Inflammatory macrophage treated with lipopolysaccharide for 1 hour (primary cell): Measurements from ENCODE around the gene GYPC.
"Not testable (repeated sequence)": the region's sequence is repeated elsewhere in the genome, so short reads cannot be mapped to it uniquely, and the experiment has no call there.

Experiments used
- DNase-seq, 2 donors: peaks; one replicate each; pipeline ENCODE4 v3.0.0-alpha.2; 2020 to 2022

Gene GYPC

GRCh38 chr2:126655500-126656430 lies at the start of gene GYPC:
Gene GYPC (plus strand): TSS chr2:126656158. CDS start chr2:126656264, 106 bp downstream.
- DNase-seq = peak; percentile 96 to 99

- no peak for DNase-seq
Observed at GRCh38 chr2:126614524-126615227, 41.3 kb upstream of the GYPC start.

- no peak for DNase-seq
Observed at GRCh38 chr2:126616606-126617069, 39.3 kb upstream of the GYPC start.

- no peak for DNase-seq
Observed at GRCh38 chr2:126620302-126620701, 35.7 kb upstream of the GYPC start.

GRCh38 chr2:126623000-126623399 lies 33.0 kb upstream of the GYPC start:
- DNase-seq = no peak

GRCh38 chr2:126627643-126628042 lies 28.3 kb upstream of the GYPC start:
- no peak for DNase-seq

- DNase-seq = peak in 1 of 2 donors; percentile 25
Observed at GRCh38 chr2:126634273-126634861, 21.6 kb upstream of the GYPC start.

GRCh38 chr2:126635281-126635680 lies 20.7 kb upstream of the GYPC start:
- DNase-seq = no peak

GRCh38 chr2:126635736-126636135 lies 20.2 kb upstream of the GYPC start:
- DNase-seq = no peak

GRCh38 chr2:126637386-126637785 lies 18.6 kb upstream of the GYPC start:
- DNase-seq = no peak

- no peak for DNase-seq
Observed at GRCh38 chr2:126638746-126639145, 17.2 kb upstream of the GYPC start.

GRCh38 chr2:126639276-126639675 lies 16.7 kb upstream of the GYPC start:
- no peak for DNase-seq

GRCh38 chr2:126641294-126641693 lies 14.7 kb upstream of the GYPC start:
- not testable (repeated sequence) for DNase-seq

- no peak for DNase-seq
Observed at GRCh38 chr2:126642031-126642430, 13.9 kb upstream of the GYPC start.

- DNase-seq = no peak
Observed at GRCh38 chr2:126643431-126643830, 12.5 kb upstream of the GYPC start.

GRCh38 chr2:126643972-126644371 lies 12.0 kb upstream of the GYPC start:
- no peak for DNase-seq

GRCh38 chr2:126644630-126645191 lies 11.2 kb upstream of the GYPC start:
- DNase-seq = peak; percentile 68 to 73

GRCh38 chr2:126645211-126645618 lies 10.7 kb upstream of the GYPC start:
- DNase-seq = no peak

- DNase-seq = no peak
Observed at GRCh38 chr2:126646026-126646425, 9.9 kb upstream of the GYPC start.

GRCh38 chr2:126647714-126648344 lies 8.1 kb upstream of the GYPC start:
- peak; percentile 77 to 84 for DNase-seq

GRCh38 chr2:126648345-126648786 lies 7.6 kb upstream of the GYPC start:
- not testable (repeated sequence) for DNase-seq

- DNase-seq = no peak
Observed at GRCh38 chr2:126649101-126649500, 6.9 kb upstream of the GYPC start.
